ENCODE measurements around the gene MCTP1. TPM values are rescaled to one million over a fixed set of nuclear protein-coding genes. Genes with fewer than 3 reads are reported as not detected.

Gene MCTP1
- total RNA-seq, 1 experiment from 2014 or later = 0.44 TPM

GRCh38 chr5:95181644-95182043, 103.2 kb downstream of the MCTP1 start:
- ChIA-PET POLR2A (no interaction called here), RAD21 (ENCODE audit: low non-redundant PET in 1 of 2, low total read pairs in 2 of 2, uncharacterized antibody in 2 of 2, unreplicated experiment in 2 of 2) (no interaction called here), CTCF (no interaction called here)
- no peaks in the 10 kb centered on the region for H3K9me2 ChIP-seq (ENCODE audit: insufficient read depth)
- no peaks in the 10 kb centered on the region for H3K79me2 ChIP-seq (ENCODE audit: insufficient read depth, low read length)
- DNase-seq (ENCODE audit: low read depth, low spot score) = no peak
- no peak overlapping the region for H3K27ac ChIP-seq (ENCODE audit: low read depth, low read length)
- BruUV-seq (replicated peaks) = no TSS peak
- no peaks in the 10 kb centered on the region for H3K9me3 ChIP-seq (ENCODE audit: control insufficient read depth in 1 of 2, insufficient read depth in 1 of 2, low read depth in 1 of 2, low read length in 2 of 2)
- peaks cover 7 to 13% of the 10 kb centered on the region in 2 experiments; a peak in 2 of 4 replicates for H3K4me1 ChIP-seq (ENCODE audit: control insufficient read depth in 1 of 2, insufficient read depth in 2 of 2, low read length in 2 of 2)
- H3K4me3 ChIP-seq (replicated peaks in 1 of 2; ENCODE audit: low read depth in 1 of 2, low read length in 2 of 2) = no peak overlapping the region
- no peak overlapping the region for H3K9ac ChIP-seq (ENCODE audit: low read length)
- H3K4me2 ChIP-seq (ENCODE audit: low read length) = no peak overlapping the region
- TF ChIP-seq EGR1 (IDR thresholded peaks at IDR 0.05; ENCODE audit: low read depth) = no peak
- no peak for TF ChIP-seq RAD21 (IDR thresholded peaks at IDR 0.05; ENCODE audit: low read depth)
- TF ChIP-seq JUND (IDR thresholded peaks at IDR 0.05) = no peak
- no peak for TF ChIP-seq YY1 (IDR thresholded peaks at IDR 0.05; ENCODE audit: extremely low read depth, insufficient replicate concordance, low read depth, low read length)
- TF ChIP-seq REST (IDR thresholded peaks at IDR 0.05; ENCODE audit: low read depth) = no peak
- no peak for TF ChIP-seq CTCF (IDR thresholded peaks at IDR 0.05 in 2 of 3, conservative IDR thresholded peaks at IDR 0.05 in 1 of 3; ENCODE audit: borderline replicate concordance in 1 of 3, insufficient read depth in 1 of 3, low read depth in 2 of 3, low read length in 2 of 3)
- no peak for TF ChIP-seq SP1 (IDR thresholded peaks at IDR 0.05; ENCODE audit: low read depth)
- no peak for TF ChIP-seq EZH2phosphoT487 (IDR thresholded peaks at IDR 0.05; ENCODE audit: borderline replicate concordance)
- no peak for TF ChIP-seq SRF (IDR thresholded peaks at IDR 0.05; ENCODE audit: low read depth)
- TF ChIP-seq POLR2AphosphoS5 (IDR thresholded peaks at IDR 0.05; ENCODE audit: low read depth, low read length) = no peak
- TF ChIP-seq TCF7L2 (IDR thresholded peaks at IDR 0.05; ENCODE audit: borderline replicate concordance, extremely low read depth, insufficient read depth, insufficient read length) = no peak
- H3K36me3 ChIP-seq (ENCODE audit: control insufficient read depth in 1 of 2, insufficient read depth in 2 of 2, low read length in 2 of 2) = no peaks in the 10 kb centered on the region
- no peaks in the 10 kb centered on the region for H4K20me1 ChIP-seq (ENCODE audit: insufficient read depth)
- H3K27me3 ChIP-seq (ENCODE audit: insufficient read depth, low read length) = no peaks in the 10 kb centered on the region
- no peak for ATAC-seq
- H2AFZ ChIP-seq (ENCODE audit: low read depth, low read length, poor library complexity, severe bottlenecking) = no peak overlapping the region
- intact Hi-C loops (cut with micrococcal nuclease) = no loop called here

Data from HCT116 (cell line).